Bronchial epithelial cell (primary cell): ENCODE data around the gene PTK7. TPM values are rescaled to one million over a fixed set of nuclear protein-coding genes. Genes with fewer than 3 reads are reported as not detected.
A peak's percentile ranks its signal among the peaks of the same experiment; 100 is the strongest.

Experiments used
- DNase-seq: peaks from one replicate; pipeline ENCODE4 v3.0.0-alpha.2; 2010; ENCODE audit warnings: low read depth
- FAIRE-seq: peaks from 2 replicates; lab custom pipeline; 2011; peaks lifted over from hg19 to GRCh38; lab: Jason Lieb, UNC
- H3K27me3 ChIP-seq: 2 replicates; pipeline ENCODE4 v1.5.1; 2011; ENCODE audit warnings: low read length; ENCODE audit not compliant: control insufficient read depth, insufficient read depth
- H3K36me3 ChIP-seq: 2 replicates; pipeline ENCODE4 v1.5.1; 2011; ENCODE audit warnings: low read length; ENCODE audit not compliant: control insufficient read depth, insufficient read depth
- H3K4me3 ChIP-seq: 2 replicates; pipeline ENCODE4 v1.5.1; 2011; ENCODE audit warnings: mild to moderate bottlenecking, low read depth, low read length, control low read depth
- total RNA-seq: library from RNA; depleted of rRNA; stranded (reverse); fragments of >200 nt; gene quantifications from 2 replicates; pipeline ENCODE4 v1.2.1, GENCODE V29; 2014
- TF ChIP-seq, protein P1 (sequence below): IDR thresholded peaks from 2 replicates; pipeline ENCODE4 v1.5.1; 2011; ENCODE audit warnings: mild to moderate bottlenecking, moderate library complexity, low read length, control low read depth, inconsistent platforms; ENCODE audit not compliant: insufficient read depth, severe bottlenecking

Gene PTK7
- total RNA-seq, 1 donor from 2014 or later: 53.2 TPM

DNA sequence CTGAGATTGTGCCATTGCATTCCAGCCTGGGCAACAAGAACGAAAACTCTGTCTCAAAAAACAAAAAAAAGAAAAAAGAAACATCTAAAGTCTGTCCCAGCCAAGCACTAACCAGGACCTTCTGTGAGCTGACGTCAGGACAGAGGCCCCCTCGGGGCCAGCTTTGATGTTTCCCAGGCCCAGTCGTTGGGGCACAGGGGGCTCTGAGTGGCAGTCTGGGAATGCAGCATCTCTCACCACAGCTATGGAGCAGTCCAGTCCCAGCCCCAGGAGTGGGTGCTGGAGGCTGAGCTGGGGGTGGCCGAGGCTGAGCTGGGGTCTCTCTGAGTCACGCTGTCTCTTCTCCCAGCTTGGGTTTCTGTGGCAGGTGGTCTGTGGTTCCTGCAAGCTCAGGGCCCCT is 49.0 kb downstream of the PTK7 start:
- peaks cover 2% of the 10 kb centered on the region for H3K36me3 ChIP-seq
- H3K4me3 ChIP-seq: no peak overlapping the region
- TF ChIP-seq, protein P1, sequence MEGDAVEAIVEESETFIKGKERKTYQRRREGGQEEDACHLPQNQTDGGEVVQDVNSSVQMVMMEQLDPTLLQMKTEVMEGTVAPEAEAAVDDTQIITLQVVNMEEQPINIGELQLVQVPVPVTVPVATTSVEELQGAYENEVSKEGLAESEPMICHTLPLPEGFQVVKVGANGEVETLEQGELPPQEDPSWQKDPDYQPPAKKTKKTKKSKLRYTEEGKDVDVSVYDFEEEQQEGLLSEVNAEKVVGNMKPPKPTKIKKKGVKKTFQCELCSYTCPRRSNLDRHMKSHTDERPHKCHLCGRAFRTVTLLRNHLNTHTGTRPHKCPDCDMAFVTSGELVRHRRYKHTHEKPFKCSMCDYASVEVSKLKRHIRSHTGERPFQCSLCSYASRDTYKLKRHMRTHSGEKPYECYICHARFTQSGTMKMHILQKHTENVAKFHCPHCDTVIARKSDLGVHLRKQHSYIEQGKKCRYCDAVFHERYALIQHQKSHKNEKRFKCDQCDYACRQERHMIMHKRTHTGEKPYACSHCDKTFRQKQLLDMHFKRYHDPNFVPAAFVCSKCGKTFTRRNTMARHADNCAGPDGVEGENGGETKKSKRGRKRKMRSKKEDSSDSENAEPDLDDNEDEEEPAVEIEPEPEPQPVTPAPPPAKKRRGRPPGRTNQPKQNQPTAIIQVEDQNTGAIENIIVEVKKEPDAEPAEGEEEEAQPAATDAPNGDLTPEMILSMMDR: no peak
- FAIRE-seq (no peak), DNase-seq (no peak)
- no peaks in the 10 kb centered on the region for H3K27me3 ChIP-seq

DNA sequence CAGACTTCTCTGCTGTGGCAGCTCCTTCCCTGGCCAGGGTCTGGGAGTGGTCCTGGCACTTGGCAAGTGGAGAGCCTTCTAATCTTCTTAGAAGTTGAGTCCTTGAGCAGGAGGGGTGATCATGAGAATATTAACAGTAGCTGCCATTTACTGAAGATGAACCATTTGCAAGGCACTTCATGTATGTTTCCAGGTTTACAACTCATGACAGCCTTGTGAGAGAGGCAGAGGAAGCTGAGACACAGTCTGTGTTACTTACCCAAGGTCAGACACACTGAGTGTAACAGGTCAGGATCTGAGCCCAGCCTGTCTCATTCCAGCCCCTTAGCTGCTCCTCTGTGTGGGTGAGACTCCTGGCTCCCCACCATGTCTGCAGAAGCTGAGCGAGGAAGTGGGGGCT is 49.4 kb downstream of the PTK7 start:
- Histone ChIP-seq H3K36me3 (peaks cover 7% of the 10 kb centered on the region), H3K27me3 (no peaks in the 10 kb centered on the region), H3K4me3 (no peak overlapping the region)
- no peak for DNase-seq
- no peak for FAIRE-seq
- TF ChIP-seq, protein P1: no peak

DNA sequence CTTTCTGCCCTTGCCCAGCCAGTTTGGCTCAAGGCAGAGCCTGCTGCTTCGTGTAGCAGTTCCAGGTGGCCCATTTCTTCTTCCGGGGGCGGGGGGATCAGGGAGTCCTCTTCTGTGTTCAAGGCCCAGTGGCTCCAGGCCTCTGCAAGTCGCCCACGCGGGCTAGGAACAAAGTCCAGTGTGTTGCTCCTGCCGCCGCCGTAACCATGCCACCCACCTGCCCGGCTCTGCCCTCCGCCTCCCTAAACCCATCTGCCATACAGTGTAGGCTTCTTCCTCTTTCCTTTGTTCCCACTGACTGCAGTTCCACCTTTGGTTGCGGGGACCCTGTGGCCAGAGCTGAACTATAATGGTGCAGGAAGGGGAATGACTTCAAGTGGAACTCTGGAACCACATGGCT is 51.1 kb downstream of the PTK7 start:
- FAIRE-seq (no peak), DNase-seq (no peak)
- TF ChIP-seq, protein P1: no peak
- peaks cover 14% of the 10 kb centered on the region for H3K36me3 ChIP-seq
- H3K27me3 ChIP-seq: no peaks in the 10 kb centered on the region
- H3K4me3 ChIP-seq: no peak overlapping the region

DNA sequence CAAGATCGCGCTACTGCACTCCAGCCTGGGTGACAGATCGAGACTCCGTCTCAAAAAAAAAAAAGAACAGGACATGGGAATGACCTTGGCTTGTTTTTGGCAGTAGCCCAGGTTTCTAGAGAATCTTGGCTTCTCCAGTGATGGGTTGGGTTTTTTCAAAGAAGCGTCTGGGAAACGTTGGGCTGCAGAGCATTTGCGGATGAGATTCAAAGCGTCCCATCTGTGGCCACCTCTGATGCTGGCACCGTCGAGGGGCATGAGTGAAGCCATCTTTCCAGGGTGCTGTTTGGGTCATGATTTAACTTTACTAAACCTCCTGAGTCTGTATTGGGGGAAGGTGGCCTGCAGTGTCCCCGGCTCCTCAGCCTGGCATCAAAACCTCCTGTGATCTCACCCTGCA is 51.8 kb downstream of the PTK7 start:
- Histone ChIP-seq H3K4me3 (no peak overlapping the region), H3K36me3 (peaks cover 19% of the 10 kb centered on the region), H3K27me3 (no peaks in the 10 kb centered on the region)
- DNase-seq (no peak), FAIRE-seq (no peak)
- TF ChIP-seq, protein P1: no peak

DNA sequence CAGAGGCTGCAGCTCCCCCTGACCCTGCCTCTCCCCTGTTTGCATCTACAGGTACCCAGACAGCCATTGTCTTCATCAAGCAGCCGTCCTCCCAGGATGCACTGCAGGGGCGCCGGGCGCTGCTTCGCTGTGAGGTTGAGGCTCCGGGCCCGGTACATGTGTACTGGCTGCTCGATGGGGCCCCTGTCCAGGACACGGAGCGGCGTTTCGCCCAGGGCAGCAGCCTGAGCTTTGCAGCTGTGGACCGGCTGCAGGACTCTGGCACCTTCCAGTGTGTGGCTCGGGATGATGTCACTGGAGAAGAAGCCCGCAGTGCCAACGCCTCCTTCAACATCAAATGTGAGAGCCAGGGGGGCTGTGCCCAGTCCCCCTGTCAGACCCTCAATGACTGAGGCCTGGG is 52.8 kb downstream of the PTK7 start:
- Histone ChIP-seq H3K27me3 (no peaks in the 10 kb centered on the region), H3K36me3 (peaks cover 19% of the 10 kb centered on the region), H3K4me3 (no peak overlapping the region)
- TF ChIP-seq, protein P1: no peak
- FAIRE-seq (no peak), DNase-seq (no peak)

DNA sequence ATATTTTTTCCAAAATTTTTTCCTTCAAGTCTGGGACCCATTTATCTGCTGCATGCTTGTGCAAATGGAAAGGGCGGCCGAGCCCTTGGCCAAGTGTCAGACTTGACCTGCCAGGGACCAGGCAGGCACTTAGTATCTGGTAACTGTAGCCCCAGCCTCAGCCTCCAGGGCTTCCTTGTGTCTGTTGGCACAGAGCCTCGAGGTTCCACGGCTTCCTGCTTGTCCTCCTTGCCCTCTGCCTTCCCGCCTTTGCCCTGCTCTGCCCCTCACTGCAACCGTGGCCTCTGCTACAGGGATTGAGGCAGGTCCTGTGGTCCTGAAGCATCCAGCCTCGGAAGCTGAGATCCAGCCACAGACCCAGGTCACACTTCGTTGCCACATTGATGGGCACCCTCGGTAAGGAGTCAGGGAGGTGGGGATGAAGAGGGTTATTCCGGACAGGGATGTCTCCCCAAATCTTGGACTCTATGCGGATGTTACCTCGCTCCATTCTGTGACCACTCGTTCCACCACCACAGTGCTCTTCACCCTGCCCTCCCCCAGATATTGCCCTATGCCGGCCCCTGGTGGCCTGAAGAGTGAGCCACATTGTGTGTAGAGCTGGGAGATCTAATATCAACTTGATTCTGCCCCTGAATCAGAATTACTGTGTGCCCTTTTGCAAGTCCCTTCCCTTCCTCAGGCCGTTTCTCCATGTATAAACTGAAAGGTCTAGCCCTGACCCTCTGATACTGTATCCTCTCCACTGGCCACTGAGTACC is 53.5 kb downstream of the PTK7 start:
- peak; percentile 18 for FAIRE-seq
- TF ChIP-seq, protein P1: peak; percentile 61

More for the DNA sequence above, 53.5 kb downstream of the PTK7 start:
- no peak for DNase-seq
- H3K4me3 ChIP-seq: no peak overlapping the region
- H3K36me3 ChIP-seq: peaks cover 19% of the 10 kb centered on the region
- no peaks in the 10 kb centered on the region for H3K27me3 ChIP-seq
